GM19043 (cell line): ENCODE measurements around the gene NKAP.
"Not testable (repeated sequence)": the region's sequence is repeated elsewhere in the genome, so short reads cannot be mapped to it uniquely, and the experiment has no call there.

ENCODE experiments used
- ATAC-seq: cut with Tn5 transposase; IDR thresholded peaks from one replicate; pipeline ENCODE4 v1.9.1; 2021; ENCODE audit warnings: low read depth; ENCODE audit not compliant: unreplicated experiment

The NKAP gene

GRCh38 chrX:119943185-119943988, at the start of gene NKAP:
Gene NKAP (minus strand): TSS chrX:119943751. CDS start chrX:119943605, 146 bp downstream.
- ATAC-seq, result peak; percentile 64

GRCh38 chrX:119991005-119991787, 47.6 kb upstream of the NKAP start:
- ATAC-seq, result no peak

- ATAC-seq, result no peak
Measured at GRCh38 chrX:119990556-119991004, 47.0 kb upstream of the NKAP start.

GRCh38 chrX:119989905-119990555, 46.5 kb upstream of the NKAP start:
- no peak for ATAC-seq

- no peak for ATAC-seq
Measured at GRCh38 chrX:119986203-119986602, 42.7 kb upstream of the NKAP start.

- no peak for ATAC-seq
Measured at GRCh38 chrX:119984652-119985051, 41.1 kb upstream of the NKAP start.

GRCh38 chrX:119983494-119983893, 39.9 kb upstream of the NKAP start:
- no peak for ATAC-seq

- ATAC-seq, result no peak
Measured at GRCh38 chrX:119982145-119982544, 38.6 kb upstream of the NKAP start.

- ATAC-seq, result no peak
Measured at GRCh38 chrX:119981286-119982070, 37.9 kb upstream of the NKAP start.

- ATAC-seq, result not testable (repeated sequence)
Measured at GRCh38 chrX:119977172-119977571, 33.6 kb upstream of the NKAP start.

- ATAC-seq, result no peak
Measured at GRCh38 chrX:119971184-119971583, 27.6 kb upstream of the NKAP start.

GRCh38 chrX:119970574-119970973, 27.0 kb upstream of the NKAP start:
- ATAC-seq, result no peak

- ATAC-seq, result not testable (repeated sequence)
Measured at GRCh38 chrX:119966837-119967236, 23.3 kb upstream of the NKAP start.

GRCh38 chrX:119960625-119961024, 17.1 kb upstream of the NKAP start:
- ATAC-seq, result no peak

GRCh38 chrX:119955807-119956570, 12.4 kb upstream of the NKAP start:
- not testable (repeated sequence) for ATAC-seq

- ATAC-seq, result no peak
Measured at GRCh38 chrX:119954374-119954773, 10.8 kb upstream of the NKAP start.

GRCh38 chrX:119948381-119948780, 4.8 kb upstream of the NKAP start:
- no peak for ATAC-seq

- ATAC-seq, result no peak
Measured at GRCh38 chrX:119945481-119945880, 1.9 kb upstream of the NKAP start.

- peak; percentile 9 for ATAC-seq
Measured at GRCh38 chrX:119942831-119943184, 743 bp downstream of the NKAP start.
